Cardiac septum (tissue), 1 donor: Measurements from ENCODE around the gene EEF2K. TPM values are rescaled to one million over a fixed set of nuclear protein-coding genes. Genes with fewer than 3 reads are reported as not detected.

Experiments used
- total RNA-seq: library from RNA; stranded (reverse); fragmentation: NEBNext Ultra II Directional; extraction: Animal tissue kit (Norgen Biotek cat#: 25700); gene quantifications from one replicate; pipeline ENCODE4 v1.2.1, GENCODE V29; 2021
- donor health status: DM: no; HTN: no; CAD: no.

Gene EEF2K
- total RNA-seq, 1 donor from 2014 or later, result 16.2 TPM

Other genes starting within 250 kb of the EEF2K start
- gene PDZD9, start 205.2 kb upstream of the EEF2K start, total RNA-seq, result not detected
- gene MOSMO, start 198.2 kb upstream of the EEF2K start, total RNA-seq, result 11.9 TPM
- gene VWA3A, start 113.7 kb upstream of the EEF2K start, total RNA-seq, result not detected
- not detected for gene SDR42E2, start 43.8 kb upstream of the EEF2K start, total RNA-seq
- 32.7 TPM for gene POLR3E, start 91.1 kb downstream of the EEF2K start, total RNA-seq
- 8.5 TPM for gene CDR2, start 168.3 kb downstream of the EEF2K start, total RNA-seq